HG02885 (cell line): ENCODE data around the gene PSMD12.
"Not testable (repeated sequence)": the region's sequence is repeated elsewhere in the genome, so short reads cannot be mapped to it uniquely, and the experiment has no call there.

Experiments used
- ATAC-seq: cut with Tn5 transposase; IDR thresholded peaks from one replicate; pipeline ENCODE4 v1.9.1; 2021; ENCODE audit warnings: mild to moderate bottlenecking; ENCODE audit not compliant: unreplicated experiment, poor library complexity

Gene PSMD12

DNA sequence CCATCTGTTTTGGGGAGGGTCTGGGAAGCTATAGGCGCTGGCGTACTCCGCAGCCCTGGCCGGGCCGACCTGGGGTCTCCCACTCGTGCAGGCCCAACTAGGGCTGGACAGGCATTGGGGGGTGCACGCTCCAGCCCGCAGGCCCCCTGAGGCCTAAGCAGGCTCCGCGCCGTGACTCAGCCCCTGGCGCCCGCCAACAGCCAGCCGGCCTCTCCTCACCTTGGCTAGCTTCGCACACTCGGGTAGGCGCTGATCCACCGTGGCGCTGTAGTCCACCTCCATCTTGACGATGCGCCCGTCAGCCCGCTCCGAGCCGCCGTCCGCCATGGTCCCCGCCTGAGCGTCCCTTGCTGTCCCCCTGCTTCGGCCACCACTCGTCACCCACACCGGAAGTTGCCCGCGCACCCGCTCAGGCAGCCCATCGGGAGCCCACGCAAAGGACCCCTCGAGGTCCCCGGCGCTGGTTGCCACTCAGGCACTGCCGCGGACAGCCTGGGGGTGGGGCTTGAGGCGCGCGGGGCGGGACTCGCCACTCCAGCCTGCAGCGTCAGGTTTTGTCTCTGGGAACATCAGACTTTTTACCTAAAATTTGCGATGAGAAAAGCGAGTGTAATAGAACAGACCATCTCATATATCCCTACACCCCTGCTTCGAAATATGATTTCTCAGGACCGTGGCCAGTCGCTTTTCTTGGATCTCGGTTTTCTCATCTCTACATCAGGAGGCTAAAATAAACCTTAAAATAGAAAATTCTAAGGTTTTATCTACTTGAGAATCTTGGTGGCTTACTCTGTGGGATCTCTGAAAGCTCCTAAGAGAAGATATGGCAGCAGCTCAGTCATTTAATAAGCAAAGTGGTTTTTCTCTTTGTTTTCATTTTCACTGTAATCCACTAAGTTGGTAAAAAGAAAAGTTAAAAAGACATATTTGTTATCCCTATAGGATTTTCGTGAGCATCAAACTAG is at the start of gene PSMD12:
Gene PSMD12, minus strand, starts transcription at position 385 of the 965 bp plus-strand sequence. Its CDS starts 58 bp downstream, at position 327.
- ATAC-seq, result peak; percentile 83

DNA sequence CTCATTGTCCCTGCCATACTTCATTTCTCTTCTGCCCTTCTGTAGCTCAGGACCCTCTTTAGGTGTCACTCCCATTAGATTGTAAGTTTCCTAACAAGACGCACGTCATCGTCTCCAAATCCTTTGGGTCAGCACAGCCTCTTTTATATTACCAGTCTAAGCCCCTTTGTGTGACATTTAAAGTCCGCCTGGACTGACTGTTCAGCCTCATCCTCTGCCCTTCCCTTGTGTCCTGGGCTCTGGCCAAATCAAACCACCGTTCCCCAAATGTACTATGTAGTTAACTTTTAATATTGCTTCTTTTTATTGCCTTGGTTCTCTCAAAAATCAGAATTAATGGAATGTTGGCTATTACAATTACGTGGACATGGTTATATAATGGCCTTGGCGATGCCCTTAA is 48.9 kb upstream of the PSMD12 start:
- ATAC-seq, result no peak

DNA sequence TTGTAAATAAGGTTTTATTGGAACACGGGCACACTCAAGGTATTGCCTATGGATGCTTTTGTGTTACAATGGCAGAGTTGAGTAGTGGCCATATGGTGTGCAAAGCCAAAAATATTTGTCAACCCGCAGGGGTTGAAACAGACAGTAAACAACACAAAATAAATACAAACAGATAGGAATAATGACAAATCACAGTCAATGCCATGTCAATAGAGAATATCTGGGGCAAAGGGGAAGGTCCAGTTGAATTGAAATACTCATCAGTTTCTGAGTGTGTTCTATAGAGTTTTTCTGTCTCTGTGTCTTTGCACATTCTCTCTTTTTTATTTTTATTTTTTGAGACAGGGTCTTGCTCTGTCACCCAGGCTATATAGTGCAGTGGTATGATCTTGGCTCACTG is 48.2 kb upstream of the PSMD12 start:
- no peak for ATAC-seq

DNA sequence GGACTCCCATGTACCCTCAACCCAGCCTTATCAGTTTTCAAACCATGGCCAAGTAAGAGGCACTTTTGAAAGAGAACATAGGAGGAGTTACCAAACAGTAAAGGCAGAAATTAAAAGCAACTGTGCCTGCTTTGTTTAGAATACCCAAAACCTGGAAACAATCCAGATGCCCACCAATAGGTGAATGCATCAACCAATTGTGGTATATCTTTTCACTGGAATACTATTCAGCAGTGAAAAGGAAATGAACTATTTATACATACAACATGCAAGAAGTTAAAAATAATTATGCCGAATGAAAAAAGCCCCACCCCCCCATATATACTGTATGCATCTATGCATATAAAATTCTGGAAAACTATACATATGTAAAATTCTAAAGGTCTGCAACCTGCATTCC is 47.8 kb upstream of the PSMD12 start:
- no peak for ATAC-seq

DNA sequence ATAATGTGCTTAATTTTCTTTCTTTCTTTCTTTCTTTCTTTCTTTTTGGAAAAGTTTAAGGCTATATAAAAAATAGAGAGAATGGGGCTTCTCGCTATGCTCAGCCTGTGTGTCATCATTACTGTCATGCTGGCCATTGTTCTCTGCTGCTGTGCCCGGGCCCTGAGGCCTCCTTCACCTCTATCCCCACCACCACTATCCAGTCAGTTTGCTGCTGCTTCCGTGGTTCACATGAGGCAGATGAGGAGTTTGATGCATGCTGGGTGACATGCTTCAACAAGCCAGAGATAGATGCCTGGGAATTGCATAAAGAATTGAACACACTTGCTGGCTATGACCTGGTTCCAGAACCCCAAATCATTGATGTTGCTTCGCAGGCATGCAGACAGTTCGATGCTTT is 47.0 kb upstream of the PSMD12 start:
- no peak for ATAC-seq

DNA sequence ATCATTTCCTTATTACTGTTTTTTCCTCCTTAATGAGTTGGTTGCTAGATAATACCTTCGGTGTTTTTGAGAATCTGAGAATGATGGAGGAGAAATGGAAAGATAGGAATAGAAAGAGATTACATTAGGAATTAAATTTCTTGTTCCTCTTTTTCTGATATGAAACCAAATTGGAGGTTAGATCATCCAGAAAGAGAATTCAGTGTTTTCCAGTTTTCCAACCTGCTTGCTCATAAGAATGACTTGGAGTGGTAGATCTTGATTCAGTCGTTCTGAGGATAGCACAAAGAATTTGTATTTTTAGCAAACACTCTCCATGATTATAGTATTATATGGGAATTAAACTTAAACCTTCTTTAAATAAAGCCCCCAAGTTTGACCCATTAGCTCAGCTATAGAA is 46.6 kb upstream of the PSMD12 start:
- no peak for ATAC-seq

DNA sequence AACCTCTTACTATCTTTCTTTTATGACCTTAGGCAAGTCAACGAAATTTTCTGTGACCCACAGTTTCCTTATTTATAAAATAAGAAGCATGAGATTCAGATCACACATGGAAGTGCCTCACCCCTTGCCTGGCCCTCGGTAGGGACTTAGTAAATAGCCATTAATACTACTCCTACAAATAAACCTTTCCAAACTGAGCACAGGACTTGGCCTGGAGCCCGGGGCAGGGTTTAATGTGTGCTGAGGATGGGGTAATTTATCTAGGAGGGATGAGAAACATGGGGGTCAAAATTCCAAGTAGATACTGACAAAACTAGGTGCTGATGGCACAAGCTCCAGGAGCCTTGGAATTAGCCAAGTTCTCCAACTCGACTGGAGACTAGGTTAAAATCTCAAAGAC is 45.7 kb upstream of the PSMD12 start:
- no peak for ATAC-seq

DNA sequence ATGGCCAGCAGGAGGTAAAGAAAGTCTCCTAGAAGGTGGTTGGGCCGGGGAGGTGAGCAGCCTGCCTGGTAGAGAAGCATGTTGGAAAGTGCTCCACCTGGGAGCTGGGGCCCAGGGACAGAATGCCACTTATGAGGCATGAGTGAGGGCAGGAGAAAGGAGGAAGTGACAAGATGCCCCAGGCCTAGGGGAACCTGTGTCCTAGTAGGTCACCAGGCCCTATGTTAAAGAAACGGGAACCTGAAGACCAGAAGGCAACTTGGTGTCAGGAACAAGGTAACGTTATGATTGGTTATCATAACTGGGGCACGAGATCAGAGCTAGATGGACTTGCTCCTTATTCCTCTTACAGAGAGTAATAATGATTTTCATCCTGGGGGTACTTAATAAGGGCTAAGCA is 45.0 kb upstream of the PSMD12 start:
- ATAC-seq, result no peak

DNA sequence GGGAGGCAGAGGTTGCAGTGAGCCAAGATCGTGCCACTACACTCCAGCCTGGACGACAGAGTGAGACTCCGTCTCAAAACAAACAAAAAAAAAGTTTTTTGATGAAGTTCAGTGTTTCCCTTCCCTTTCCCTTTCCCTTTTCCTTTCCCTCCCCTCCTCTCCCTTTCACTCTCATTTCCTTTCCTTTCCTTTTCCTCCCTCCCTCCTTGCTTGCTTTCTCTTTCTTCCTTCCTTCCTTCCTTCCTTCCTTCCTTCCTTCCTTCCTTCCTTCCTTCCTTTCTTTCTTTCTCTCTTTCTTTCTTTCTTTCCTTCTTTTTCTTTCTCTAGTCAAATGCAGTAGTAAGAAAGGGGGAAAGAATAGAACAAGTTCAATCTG is 42.1 kb upstream of the PSMD12 start:
- not testable (repeated sequence) for ATAC-seq

DNA sequence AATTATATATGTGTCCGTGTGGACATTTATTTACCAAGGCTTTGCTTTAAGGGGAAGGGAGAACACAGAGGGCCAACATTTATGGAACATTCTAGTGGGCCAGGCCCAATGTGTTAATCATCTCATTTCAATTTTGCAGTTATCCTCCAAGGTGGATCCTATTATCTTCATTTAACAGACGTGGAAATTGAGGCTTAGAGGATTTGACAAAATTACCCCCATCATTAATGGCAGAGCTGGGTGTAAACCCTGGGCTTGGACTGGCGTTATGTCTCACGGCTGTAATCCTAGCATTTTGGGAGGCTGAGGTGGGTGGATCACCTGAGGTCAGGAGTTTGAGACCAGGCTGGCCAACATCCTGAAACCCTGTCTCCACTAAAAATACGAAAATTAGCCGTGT is 37.1 kb upstream of the PSMD12 start:
- ATAC-seq, result no peak

DNA sequence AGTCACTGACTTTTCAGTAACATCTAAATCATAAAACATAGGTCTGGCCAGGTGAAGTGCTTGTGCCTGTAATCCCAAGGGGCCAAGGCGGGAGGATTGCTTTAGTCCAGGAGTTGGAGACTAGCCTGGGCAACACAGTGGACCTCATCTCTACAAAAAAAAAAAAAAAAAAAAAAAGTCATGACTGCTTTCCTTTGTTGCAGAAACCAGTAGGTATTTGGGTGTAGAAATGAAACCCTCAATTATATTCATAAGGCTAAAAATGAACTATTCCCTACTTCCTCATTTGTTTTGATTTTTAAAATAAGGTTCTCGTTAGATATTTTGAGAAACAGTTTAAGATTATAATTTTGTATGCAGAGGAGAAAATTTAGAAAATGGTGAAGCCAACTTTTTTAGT is 36.7 kb upstream of the PSMD12 start:
- ATAC-seq, result no peak

DNA sequence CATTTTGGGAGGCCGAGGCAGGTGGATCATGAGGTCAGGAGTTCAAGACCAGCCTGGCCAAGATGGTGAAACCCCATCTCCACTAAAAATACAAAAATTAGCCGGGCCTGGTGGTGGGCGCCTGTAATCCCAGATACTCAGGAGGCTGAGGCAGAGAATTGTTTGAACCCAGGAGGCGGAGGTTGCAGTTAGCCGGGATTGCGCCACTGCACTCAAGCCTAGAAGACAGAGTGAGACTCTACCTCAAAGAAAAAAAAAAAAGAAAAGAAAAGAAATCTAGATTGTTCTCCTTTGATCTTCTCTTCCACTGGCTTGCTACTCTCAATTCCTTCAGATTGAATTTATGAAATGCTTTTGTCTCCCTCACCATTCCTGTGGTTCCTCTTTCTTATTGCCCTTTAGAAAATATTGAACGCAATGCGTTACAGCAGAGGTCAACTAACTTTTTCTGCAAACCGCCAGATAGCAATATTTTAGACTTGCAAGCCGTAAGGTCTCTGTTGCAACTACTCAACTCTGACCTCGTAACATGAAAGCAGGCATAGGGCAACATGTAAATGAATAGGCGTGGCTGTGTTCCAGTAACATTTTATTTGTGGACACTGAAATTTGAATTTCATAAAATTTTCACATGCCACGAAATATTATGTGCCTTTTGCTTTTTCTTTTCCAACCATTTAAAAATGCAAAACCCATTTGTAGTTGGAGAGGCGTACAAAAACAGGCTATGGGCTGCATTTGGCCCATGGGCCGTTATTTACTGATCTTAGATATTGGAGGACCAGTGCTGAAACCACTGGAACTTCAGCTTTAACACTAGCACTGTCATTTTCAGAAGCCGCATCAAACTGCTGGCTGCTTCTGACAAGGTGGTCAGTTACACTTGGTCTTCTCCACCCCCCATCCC is 35.5 kb upstream of the PSMD12 start:
- no peak for ATAC-seq

DNA sequence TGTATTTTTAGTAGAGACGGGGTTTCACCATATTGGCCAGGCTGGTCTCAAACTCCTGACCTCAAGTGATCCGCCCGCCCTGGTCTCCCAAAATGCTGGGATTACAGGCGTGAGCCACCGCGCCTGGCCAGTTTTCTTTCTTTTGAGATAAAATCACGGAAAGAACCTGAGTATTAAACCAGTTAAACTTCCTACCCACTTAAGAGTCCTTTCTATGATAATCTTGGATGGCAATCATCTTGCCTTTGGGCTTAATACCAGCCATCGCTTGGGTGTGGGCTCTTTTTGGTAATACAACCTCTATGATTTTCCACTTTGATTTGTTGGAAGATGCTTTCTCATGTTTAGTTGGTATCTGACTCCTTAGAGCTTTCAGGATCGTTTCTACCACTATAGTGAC is 34.7 kb upstream of the PSMD12 start:
- ATAC-seq, result no peak

DNA sequence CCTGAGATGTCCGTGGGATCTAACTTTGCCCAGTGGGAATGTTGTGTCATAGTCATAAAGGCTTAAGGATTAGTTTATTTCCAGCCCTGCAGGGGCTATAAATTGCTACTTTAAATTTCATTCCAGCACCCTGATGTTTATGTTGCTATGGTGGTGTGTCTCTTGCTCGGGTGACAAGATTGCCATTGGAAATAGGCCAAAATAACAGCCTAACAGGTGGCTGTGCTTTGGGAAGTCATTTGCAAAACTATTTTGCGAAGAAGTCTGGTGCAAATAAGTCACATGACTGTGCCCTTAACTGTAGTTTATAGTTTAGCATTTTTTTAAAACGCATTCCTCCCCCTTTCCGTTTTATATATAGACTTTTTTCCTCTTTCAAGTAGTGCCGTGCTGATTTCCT is 33.8 kb upstream of the PSMD12 start:
- ATAC-seq, result no peak

DNA sequence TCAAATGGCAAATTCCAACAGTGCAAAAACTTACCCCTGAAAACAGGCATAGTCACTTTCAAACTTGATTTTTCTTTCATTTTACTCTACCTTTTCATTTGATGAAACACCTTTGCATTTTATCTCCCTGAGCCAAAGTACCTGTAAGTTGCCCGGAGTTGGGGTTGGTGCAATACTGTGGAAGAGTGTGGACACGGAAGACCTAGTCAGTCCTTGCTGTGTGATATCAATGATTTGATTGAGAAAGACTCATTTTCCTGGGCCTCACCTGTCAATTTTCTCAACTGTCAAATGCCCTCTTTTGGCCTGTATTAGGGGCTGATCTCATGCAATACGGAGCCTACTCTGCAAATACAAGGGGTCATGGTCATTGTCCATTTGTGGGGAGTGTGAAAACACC is 33.3 kb upstream of the PSMD12 start:
- ATAC-seq, result no peak

DNA sequence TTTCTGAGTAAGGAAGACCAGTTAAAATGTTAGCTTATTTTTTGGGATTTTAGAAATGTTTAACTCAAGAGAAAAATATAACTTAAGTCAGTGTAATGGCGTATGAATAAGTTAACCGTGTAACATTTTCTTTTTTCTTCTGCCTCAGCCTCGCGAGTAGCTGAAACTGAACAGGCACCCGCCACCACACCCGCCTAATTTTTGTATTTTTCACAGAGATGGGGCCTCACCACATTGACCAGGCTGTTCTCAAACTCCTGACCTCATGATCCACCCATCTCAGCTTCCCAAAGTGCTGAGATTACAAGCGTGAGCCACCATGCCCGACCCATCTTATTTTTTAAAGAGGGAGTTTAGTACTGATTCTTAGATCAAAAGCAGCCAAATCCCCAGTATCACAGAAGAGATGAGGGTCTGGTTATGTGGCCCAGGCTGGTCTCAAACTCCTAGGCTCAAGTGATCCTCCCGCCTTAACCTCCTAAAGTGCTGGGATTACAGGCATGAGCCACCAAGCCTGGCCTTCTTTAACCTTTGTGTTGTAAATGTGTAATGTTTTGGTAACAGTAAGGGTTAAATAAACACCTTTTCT is 27.5 kb upstream of the PSMD12 start:
- ATAC-seq, result no peak

DNA sequence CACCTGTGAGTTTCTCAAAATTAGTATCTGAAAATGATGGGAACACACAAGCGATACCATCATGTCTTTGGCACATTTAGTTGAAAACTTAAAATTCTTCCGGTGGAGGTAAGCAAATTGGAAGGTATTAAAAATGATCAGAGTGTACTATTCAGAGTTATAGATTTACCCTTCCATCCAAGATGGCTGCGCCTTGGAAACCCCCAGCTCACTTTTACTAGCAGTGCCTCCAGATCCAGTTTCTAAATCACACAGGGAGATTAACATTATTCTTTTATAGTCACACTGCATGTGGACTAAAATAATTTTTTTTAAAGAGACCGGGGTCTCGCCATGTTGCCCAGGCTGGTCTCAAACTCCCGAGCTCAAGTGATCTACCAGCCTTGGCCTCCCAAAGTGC is 25.7 kb upstream of the PSMD12 start:
- ATAC-seq, result no peak

DNA sequence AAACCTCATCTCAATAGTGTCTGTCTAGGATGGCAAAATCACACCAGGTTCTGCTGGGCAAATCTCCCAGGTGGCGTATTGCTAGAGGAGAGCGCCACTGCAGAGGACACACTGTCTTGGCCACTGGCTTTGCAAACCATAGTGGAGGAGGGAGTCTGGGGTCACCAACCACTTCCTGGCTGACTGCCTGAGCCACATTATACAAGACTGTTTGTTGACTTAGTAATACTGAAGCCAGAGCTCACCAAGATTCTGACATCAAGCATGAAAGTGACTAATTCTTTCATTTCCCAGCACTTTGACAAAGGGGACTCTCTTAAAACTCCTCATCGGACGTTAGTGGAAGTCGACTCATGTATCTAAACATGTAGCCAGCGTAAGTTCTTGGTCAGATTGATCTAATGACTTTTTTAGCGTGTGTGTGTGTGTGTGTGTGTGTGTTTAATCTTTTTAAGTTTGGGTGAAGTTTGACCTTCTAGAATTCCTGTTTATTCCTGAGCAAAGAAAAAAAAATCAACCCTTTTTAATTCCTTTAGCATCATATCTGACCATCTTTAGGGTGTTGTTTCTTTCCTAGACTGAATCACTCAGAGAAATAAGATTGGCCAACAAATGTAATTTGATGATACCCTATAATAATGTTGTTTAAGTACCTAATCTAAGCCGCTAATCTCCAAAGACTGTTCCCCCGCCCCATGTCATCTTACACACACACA is 24.4 kb upstream of the PSMD12 start:
- peak; percentile 90 for ATAC-seq

DNA sequence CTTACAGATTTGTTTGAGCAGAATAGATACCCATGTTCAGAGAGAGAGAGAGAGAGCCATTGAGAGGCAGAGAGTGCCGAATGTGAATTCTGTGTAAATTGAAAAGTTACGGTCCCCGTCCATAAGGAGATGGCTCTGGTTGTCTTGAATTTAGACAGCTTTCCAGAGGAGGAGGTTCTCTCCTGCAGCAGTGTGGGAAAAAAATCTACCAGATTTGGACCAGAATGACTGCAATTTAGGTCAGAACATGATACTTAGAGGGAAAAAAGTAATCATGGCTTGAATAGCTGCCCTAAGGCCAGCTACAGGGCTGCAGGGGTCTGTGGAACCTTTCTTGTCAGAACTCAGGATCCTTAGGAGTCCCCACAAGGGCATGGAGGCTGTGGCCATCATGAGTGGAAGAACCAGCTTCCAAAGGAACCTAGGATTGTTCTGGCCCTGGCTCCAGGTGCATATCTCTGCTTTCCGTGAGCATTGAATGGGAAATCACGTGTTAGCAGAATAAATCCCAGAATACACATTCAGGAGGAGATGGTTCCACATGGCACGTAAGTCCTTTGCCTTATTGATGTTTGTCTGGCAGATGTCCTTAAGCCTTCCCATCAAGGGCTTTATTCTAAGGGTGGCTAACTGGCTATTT is 23.7 kb upstream of the PSMD12 start:
- no peak for ATAC-seq

DNA sequence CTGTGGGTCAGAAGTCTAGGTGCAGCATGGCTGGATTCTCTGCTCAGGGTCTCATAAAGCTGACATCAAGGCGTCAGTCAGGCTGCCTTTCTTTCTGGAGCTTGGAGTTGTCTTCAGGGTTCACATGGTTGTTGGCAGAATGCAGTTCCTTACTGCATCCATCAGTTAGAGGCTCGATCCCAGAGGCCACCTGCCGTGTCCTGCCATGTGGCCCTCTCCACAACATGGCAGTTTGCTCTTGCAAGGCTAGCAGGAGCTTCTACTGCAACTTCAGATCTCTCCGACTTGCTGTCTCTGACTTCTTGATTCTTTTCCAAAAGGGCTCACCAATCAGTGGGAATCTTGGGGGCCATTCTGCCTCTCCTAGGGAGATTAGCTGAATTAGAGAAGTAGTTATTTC is 22.6 kb upstream of the PSMD12 start:
- no peak for ATAC-seq
